Measurements from ENCODE around the gene VPS72.

VPS72 gene

DNA sequence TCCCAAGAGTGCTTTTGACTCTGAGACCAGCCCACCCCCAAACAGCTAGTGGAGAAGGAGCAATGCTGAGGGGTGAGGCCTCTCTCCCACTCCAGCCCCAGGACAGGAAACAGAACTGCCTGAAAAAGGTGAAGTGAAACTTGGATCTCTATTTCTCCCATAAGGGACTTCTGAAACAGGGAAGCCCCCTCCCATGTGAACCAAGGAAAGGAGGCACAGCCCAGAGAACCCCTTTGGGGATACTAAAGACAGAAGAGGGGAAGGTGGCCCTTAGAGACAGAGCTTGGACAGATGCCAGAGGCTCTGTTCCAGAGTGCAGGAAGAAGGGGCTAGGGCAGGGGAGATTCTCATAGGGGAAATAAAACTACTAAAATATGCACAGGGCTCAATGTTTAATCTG is 30.6 kb downstream of the VPS72 start:
- no peak overlapping the region for H3K27ac ChIP-seq
- TF ChIP-seq, protein P1, sequence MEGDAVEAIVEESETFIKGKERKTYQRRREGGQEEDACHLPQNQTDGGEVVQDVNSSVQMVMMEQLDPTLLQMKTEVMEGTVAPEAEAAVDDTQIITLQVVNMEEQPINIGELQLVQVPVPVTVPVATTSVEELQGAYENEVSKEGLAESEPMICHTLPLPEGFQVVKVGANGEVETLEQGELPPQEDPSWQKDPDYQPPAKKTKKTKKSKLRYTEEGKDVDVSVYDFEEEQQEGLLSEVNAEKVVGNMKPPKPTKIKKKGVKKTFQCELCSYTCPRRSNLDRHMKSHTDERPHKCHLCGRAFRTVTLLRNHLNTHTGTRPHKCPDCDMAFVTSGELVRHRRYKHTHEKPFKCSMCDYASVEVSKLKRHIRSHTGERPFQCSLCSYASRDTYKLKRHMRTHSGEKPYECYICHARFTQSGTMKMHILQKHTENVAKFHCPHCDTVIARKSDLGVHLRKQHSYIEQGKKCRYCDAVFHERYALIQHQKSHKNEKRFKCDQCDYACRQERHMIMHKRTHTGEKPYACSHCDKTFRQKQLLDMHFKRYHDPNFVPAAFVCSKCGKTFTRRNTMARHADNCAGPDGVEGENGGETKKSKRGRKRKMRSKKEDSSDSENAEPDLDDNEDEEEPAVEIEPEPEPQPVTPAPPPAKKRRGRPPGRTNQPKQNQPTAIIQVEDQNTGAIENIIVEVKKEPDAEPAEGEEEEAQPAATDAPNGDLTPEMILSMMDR (conservative IDR thresholded peaks at IDR 0.05): no peak

DNA sequence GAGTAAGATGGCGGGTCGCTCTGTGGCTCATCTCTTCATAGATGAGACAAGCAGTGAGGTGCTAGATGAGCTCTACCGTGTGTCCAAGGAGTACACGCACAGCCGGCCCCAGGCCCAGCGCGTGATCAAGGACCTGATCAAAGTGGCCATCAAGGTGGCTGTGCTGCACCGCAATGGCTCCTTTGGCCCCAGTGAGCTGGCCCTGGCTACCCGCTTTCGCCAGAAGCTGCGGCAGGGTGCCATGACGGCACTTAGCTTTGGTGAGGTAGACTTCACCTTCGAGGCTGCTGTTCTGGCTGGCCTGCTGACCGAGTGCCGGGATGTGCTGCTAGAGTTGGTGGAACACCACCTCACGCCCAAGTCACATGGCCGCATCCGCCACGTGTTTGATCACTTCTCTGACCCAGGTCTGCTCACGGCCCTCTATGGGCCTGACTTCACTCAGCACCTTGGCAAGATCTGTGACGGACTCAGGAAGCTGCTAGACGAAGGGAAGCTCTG is 31.2 kb downstream of the VPS72 start:
- no peak overlapping the region for H3K27ac ChIP-seq
- TF ChIP-seq, protein P1 (conservative IDR thresholded peaks at IDR 0.05): no peak

DNA sequence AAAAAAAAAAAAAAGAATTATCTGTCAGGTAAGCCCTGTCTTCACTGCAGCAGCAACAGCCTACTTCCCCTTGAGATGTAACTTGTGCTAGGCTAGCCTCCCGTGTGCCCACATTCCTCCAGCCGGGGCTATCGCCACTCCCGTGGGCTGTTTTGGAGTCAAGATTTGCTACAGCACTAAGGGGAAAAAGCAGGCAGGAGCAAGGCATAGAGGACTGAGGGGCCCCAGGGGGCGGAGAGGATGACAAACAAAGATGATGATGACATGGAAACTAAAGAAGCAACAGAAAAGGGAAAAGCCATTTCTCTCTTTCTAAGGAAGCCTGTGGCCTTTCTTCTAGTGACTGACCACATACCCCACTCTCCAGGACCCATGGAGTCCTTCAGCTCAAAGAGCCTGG is 31.7 kb downstream of the VPS72 start:
- TF ChIP-seq, protein P1 (conservative IDR thresholded peaks at IDR 0.05): no peak
- H3K27ac ChIP-seq: no peak overlapping the region

DNA sequence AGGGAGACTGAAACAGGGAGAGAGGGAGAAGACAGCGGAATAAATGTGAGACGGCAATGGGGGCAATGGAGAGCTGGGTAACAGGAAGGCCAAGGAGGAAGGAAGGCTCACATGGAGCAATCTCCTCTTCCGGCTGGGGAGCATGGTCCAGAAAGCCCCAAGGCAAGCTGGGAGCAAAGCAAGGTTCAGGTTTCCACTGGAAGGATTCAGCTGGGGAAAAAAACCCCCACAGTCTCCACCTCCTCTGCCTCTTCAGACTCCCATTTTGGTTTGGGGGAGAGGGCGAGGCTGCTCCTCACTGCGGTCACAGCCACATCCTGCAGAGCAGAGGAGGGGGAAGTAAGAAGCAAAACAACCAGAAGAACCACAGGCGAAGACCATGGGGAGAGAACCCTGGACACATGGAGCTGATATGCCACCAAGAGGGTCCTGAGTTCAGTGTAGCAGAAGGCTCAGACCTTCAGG is 32.9 kb downstream of the VPS72 start:
- TF ChIP-seq, protein P1 (conservative IDR thresholded peaks at IDR 0.05): no peak
- no peak overlapping the region; the same call in 1 of the 2 replicates for H3K27ac ChIP-seq

DNA sequence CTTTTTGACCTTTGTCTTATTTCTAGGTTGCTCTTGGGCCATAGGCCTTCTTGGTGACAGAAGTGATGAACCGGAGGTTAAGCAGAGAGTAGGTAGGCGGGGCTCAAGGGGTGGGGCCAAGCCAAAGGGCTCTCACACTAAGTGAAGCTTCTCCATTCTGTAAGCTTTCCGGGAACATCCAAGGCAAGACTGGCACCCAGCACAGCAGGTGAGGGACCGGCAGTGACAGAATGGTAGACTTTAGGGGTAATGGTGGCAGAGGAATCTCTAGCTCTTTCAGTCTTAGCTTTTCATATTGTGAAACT is 33.5 kb downstream of the VPS72 start, which contains the start of gene TNFAIP8L2:
TSS of gene TNFAIP8L2 (plus strand) at position 135 of the 305 bp plus-strand sequence. CDS start 2,049 bp downstream, outside the sequence.
- H3K27ac ChIP-seq: peak within 1 kb of the TSS; percentile 2; the same call in 1 of the 2 replicates
- TF ChIP-seq, protein P1 (conservative IDR thresholded peaks at IDR 0.05): no peak

DNA sequence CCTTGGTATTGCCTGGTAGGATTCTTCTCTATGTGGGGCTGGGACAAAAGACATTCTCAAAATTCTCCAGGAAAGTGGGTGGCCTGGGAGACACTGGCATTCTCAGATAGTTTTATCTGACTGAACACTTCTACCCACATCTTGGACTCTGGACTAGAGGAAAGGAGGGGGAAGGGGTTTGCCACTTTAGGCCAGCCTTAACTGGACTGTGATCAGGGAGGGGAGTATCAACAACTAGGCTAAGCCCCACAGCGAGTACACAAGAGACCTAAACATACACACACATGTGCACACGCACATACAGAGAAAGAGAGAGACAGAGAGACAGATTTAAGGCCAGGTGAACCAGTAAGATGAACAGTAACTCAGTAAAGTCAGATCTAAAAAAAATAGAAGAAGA is 42.3 kb downstream of the VPS72 start:
- H3K27ac ChIP-seq: no peak overlapping the region

DNA sequence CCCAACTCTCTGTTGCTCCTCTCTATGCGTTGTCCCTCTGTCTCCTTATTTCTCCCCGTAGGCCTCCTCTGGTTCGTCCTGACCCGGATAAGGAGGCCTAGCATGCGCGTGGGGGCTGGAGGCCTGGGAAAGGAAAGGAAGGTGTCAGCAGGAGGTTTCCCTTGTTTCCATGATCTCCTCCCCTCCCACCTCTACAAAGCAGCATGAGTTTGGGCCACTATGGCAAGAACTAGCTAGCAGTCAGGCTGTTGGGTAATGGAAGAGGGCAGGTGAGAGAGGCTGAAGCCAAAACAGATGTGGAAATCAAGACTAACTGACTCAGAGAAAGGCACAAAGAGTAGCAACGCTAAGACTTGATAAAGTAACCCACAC is 42.9 kb downstream of the VPS72 start:
- TF ChIP-seq, protein P1 (conservative IDR thresholded peaks at IDR 0.05): no peak
- peak overlapping the region; percentile 46; the same call in 1 of the 2 replicates for H3K27ac ChIP-seq

More for the DNA sequence above, 42.3 kb downstream of the VPS72 start:
- TF ChIP-seq, protein P1 (conservative IDR thresholded peaks at IDR 0.05): no peak

Measured in VCaP (cell line).